Measurements from ENCODE around the gene WARS2.

WARS2 gene

GRCh38 chr1:118984086-118984721 lies 156.2 kb downstream of the WARS2 start:
- H3K27me3 ChIP-seq (ENCODE audit: low read depth) = no peaks in the 10 kb centered on the region
- in situ Hi-C loops (cut with MboI; ENCODE audit: low sequenced_read_pairs) = loop anchor here (10.0 kb wide), 1 partner anchor 1109 kb away; no protein-coding TSS in a partner anchor
- H3K36me3 ChIP-seq (replicated peaks) = no peaks in the 10 kb centered on the region
- no peaks in the 10 kb centered on the region for H3K4me1 ChIP-seq
- no peak for DNase-seq (ENCODE audit: low spot score in 2 of 2)
- no peaks in the 10 kb centered on the region; the same call in 1 of the 2 replicates for H3K9me3 ChIP-seq
- H3K4me3 ChIP-seq = no peak overlapping the region

GRCh38 chr1:118983558-118984041 lies 156.9 kb downstream of the WARS2 start:
- Histone ChIP-seq H3K27me3 (ENCODE audit: low read depth) (no peaks in the 10 kb centered on the region), H3K4me3 (no peak overlapping the region), H3K9me3 (no peaks in the 10 kb centered on the region; the same call in 1 of the 2 replicates), H3K4me1 (no peaks in the 10 kb centered on the region), H3K36me3 (replicated peaks) (no peaks in the 10 kb centered on the region)
- in situ Hi-C loops (cut with MboI; ENCODE audit: low sequenced_read_pairs) = loop anchor here (10.0 kb wide), 1 partner anchor 1109 kb away; no protein-coding TSS in a partner anchor
- DNase-seq (ENCODE audit: low spot score in 2 of 2) = no peak

GRCh38 chr1:118982821-118983557 lies 157.5 kb downstream of the WARS2 start:
- no peak for DNase-seq (ENCODE audit: low spot score in 2 of 2)
- Histone ChIP-seq H3K4me3 (no peak overlapping the region), H3K36me3 (replicated peaks) (no peaks in the 10 kb centered on the region), H3K27me3 (ENCODE audit: low read depth) (no peaks in the 10 kb centered on the region), H3K4me1 (no peaks in the 10 kb centered on the region), H3K9me3 (no peaks in the 10 kb centered on the region; the same call in 1 of the 2 replicates)
- in situ Hi-C loops (cut with MboI; ENCODE audit: low sequenced_read_pairs) = loop anchor here (10.0 kb wide), 1 partner anchor 1108 kb away; no protein-coding TSS in a partner anchor

- no peaks in the 10 kb centered on the region; the same call in 1 of the 2 replicates for H3K9me3 ChIP-seq
- DNase-seq (ENCODE audit: low spot score in 2 of 2) = no peak
- H3K4me3 ChIP-seq = no peak overlapping the region
- in situ Hi-C loops (cut with MboI; ENCODE audit: low sequenced_read_pairs) = loop anchor here (10.0 kb wide), 1 partner anchor 1107 kb away; no protein-coding TSS in a partner anchor
- no peaks in the 10 kb centered on the region for H3K27me3 ChIP-seq (ENCODE audit: low read depth)
- no peaks in the 10 kb centered on the region for H3K4me1 ChIP-seq
- no peaks in the 10 kb centered on the region for H3K36me3 ChIP-seq (replicated peaks)
Observed at GRCh38 chr1:118982266-118982665, 158.2 kb downstream of the WARS2 start.

GRCh38 chr1:118981436-118981835 lies 159.0 kb downstream of the WARS2 start:
- Histone ChIP-seq H3K4me3 (no peak overlapping the region), H3K9me3 (no peaks in the 10 kb centered on the region; the same call in 1 of the 2 replicates), H3K36me3 (replicated peaks) (no peaks in the 10 kb centered on the region), H3K27me3 (ENCODE audit: low read depth) (no peaks in the 10 kb centered on the region), H3K4me1 (no peaks in the 10 kb centered on the region)
- in situ Hi-C loops (cut with MboI; ENCODE audit: low sequenced_read_pairs) = loop anchor here (10.0 kb wide), 1 partner anchor 1107 kb away; no protein-coding TSS in a partner anchor
- no peak for DNase-seq (ENCODE audit: low spot score in 2 of 2)
